IMR-90 (cell line): ENCODE results near the gene MEGF10. TPM values are rescaled to one million over a fixed set of nuclear protein-coding genes. Genes with fewer than 3 reads are reported as not detected.

Source experiments
- ATAC-seq: fragments of 200-7000 bp; cut with Tn5 transposase; 2 replicates; pipeline ENCODE4 v1.9.1; 2020; ENCODE audit warnings: low read depth, mild to moderate bottlenecking, moderate library complexity
- BruUV-seq: library from RNA; stranded (reverse); fragments of 400-500 nt; replicated peaks from 2 replicates; lab custom pipeline; 2021; lab: Mats Ljungman, UMichigan
- CTCF ChIA-PET: fragments of 300-600 bp; formaldehyde crosslinking; extraction: SDS; loops from one replicate; lab custom pipeline; 2021; ENCODE audit warnings: antibody characterized with exemption; lab: Yijun Ruan, JAX
- POLR2A ChIA-PET: fragments of 300-600 bp; sonication (Branson Sonifier 250); formaldehyde crosslinking; loops from one replicate; lab custom pipeline; 2022; ENCODE audit warnings: antibody characterized with exemption; ENCODE audit not compliant: unreplicated experiment; lab: Charles Lee
- DNase-seq: peaks from one replicate; pipeline ENCODE4 v3.0.0; 2013
- H2AFZ ChIP-seq: replicated peaks from 2 replicates; pipeline ENCODE3; 2013; ENCODE audit warnings: low read length, mild to moderate bottlenecking; ENCODE audit not compliant: poor library complexity
- H2AK5ac ChIP-seq: 2 replicates; pipeline ENCODE4 v1.6.1; 2013; ENCODE audit warnings: low read depth, low read length, inconsistent platforms
- H2AK9ac ChIP-seq: replicated peaks from 2 replicates; pipeline ENCODE3; 2013; ENCODE audit warnings: mild to moderate bottlenecking, low read depth, low read length, moderate library complexity; ENCODE audit not compliant: poor library complexity
- H2BK120ac ChIP-seq: 2 replicates; pipeline ENCODE4 v1.6.1; 2013; ENCODE audit warnings: low read depth, low read length, inconsistent platforms
- H2BK15ac ChIP-seq: 3 replicates; pipeline ENCODE4 v1.6.1; 2013; ENCODE audit warnings: low read depth, low read length, inconsistent platforms
- H2BK20ac ChIP-seq: 2 replicates; pipeline ENCODE4 v1.6.1; 2013; ENCODE audit warnings: low read depth, mild to moderate bottlenecking, inconsistent platforms, low read length, moderate library complexity
- H2BK5ac ChIP-seq: 2 replicates; pipeline ENCODE4 v1.6.1; 2013; ENCODE audit warnings: mild to moderate bottlenecking, low read depth, low read length, inconsistent platforms; ENCODE audit not compliant: poor library complexity, severe bottlenecking
- H3K14ac ChIP-seq: replicated peaks from 2 replicates; pipeline ENCODE4 v1.6.1; 2013; ENCODE audit warnings: low read depth, low read length, inconsistent platforms
- H3K18ac ChIP-seq: 2 replicates; pipeline ENCODE4 v1.6.1; 2013; ENCODE audit warnings: low read depth, low read length, control low read depth
- H3K23ac ChIP-seq: 2 replicates; pipeline ENCODE4 v1.6.1; 2013; ENCODE audit warnings: low read depth, low read length, inconsistent platforms
- H3K27ac ChIP-seq: 2 replicates; pipeline ENCODE4 v1.5.1; 2013; ENCODE audit warnings: mild to moderate bottlenecking, control low read depth, low read length; ENCODE audit not compliant: insufficient read depth
- H3K27me3 ChIP-seq: 2 replicates; pipeline ENCODE4 v1.6.1; 2013; ENCODE audit warnings: low read length; ENCODE audit not compliant: control insufficient read depth, insufficient read depth
- H3K36me3 ChIP-seq: 2 replicates; pipeline ENCODE4 v1.6.1; 2013; ENCODE audit warnings: low read length, mixed read lengths; ENCODE audit not compliant: control insufficient read depth, insufficient read depth
- H3K4ac ChIP-seq: 2 replicates; pipeline ENCODE4 v1.6.1; 2013; ENCODE audit warnings: low read depth, low read length, inconsistent platforms
- H3K4me1 ChIP-seq: 2 replicates; pipeline ENCODE4 v1.6.1; 2013; ENCODE audit warnings: low read length, mixed read lengths; ENCODE audit not compliant: control insufficient read depth, insufficient read depth
- H3K4me2 ChIP-seq: 2 replicates; pipeline ENCODE4 v1.6.1; 2013; ENCODE audit warnings: low read depth, mild to moderate bottlenecking, control low read depth, low read length, moderate library complexity
- H3K4me3 ChIP-seq: 2 replicates; pipeline ENCODE4 v1.5.1; 2013; ENCODE audit warnings: low read depth, mild to moderate bottlenecking, control low read depth, low read length, moderate library complexity; ENCODE audit not compliant: insufficient read depth
- H3K56ac ChIP-seq: 2 replicates; pipeline ENCODE4 v1.6.1; 2013; ENCODE audit warnings: low read length, inconsistent platforms; ENCODE audit not compliant: insufficient read depth; ENCODE audit errors: extremely low read depth
- H3K79me1 ChIP-seq, 2 experiments: 2 replicates each; pipeline ENCODE4 v1.6.1; 2013; ENCODE audit warnings: low read length in 2 of 2, inconsistent platforms in 1 of 2, low read depth in 1 of 2
- H3K9ac ChIP-seq: 2 replicates; pipeline ENCODE4 v1.6.1; 2013; ENCODE audit warnings: low read depth, low read length, control low read depth
- H3K9me1 ChIP-seq: 2 replicates; pipeline ENCODE4 v1.6.1; 2013; ENCODE audit warnings: low read length, inconsistent platforms; ENCODE audit not compliant: insufficient read depth
- H3K9me3 ChIP-seq: 2 replicates; pipeline ENCODE4 v1.6.1; 2013; ENCODE audit warnings: low read length; ENCODE audit not compliant: control insufficient read depth, insufficient read depth
- H4K20me1 ChIP-seq: 2 replicates; pipeline ENCODE4 v1.6.1; 2013; ENCODE audit warnings: low read length, inconsistent platforms; ENCODE audit not compliant: insufficient read depth
- H4K5ac ChIP-seq: 2 replicates; pipeline ENCODE4 v1.6.1; 2013; ENCODE audit warnings: mild to moderate bottlenecking, low read depth, low read length, control low read depth
- H4K8ac ChIP-seq, 2 experiments: 2 replicates each; pipeline ENCODE4 v1.6.1; 2013; ENCODE audit warnings: low read depth in 2 of 2, low read length in 2 of 2, control low read depth in 1 of 2, inconsistent platforms in 1 of 2
- H4K91ac ChIP-seq: 2 replicates; pipeline ENCODE4 v1.6.1; 2013; ENCODE audit warnings: low read depth, low read length, inconsistent platforms; ENCODE audit not compliant: insufficient read depth
- BHLHE40 ChIP-seq: fragments of 150-350 bp; IDR thresholded peaks from 2 replicates; pipeline ENCODE4 v1.6.1; 2016; ENCODE audit warnings: mild to moderate bottlenecking, low read depth, low read length
- CEBPB ChIP-seq: IDR thresholded peaks from 2 replicates; pipeline ENCODE4 v1.6.1; 2012; ENCODE audit warnings: low read depth, low read length, improper control_type of control experiment
- ELK1 ChIP-seq: fragments of 150-350 bp; IDR thresholded peaks from 2 replicates; pipeline ENCODE4 v1.6.1; 2016; ENCODE audit warnings: low read depth, mild to moderate bottlenecking, low read length, moderate library complexity, borderline replicate concordance
- FOS ChIP-seq: fragments of 150-350 bp; IDR thresholded peaks from 2 replicates; pipeline ENCODE4 v1.6.1; 2016; ENCODE audit warnings: low read depth, low read length
- MAZ ChIP-seq: IDR thresholded peaks from 2 replicates; pipeline ENCODE4 v1.6.1; 2012; ENCODE audit warnings: low read depth, mild to moderate bottlenecking, low read length, improper control_type of control experiment, moderate library complexity, borderline replicate concordance
- NFE2L2 ChIP-seq: fragments of 150-350 bp; IDR thresholded peaks from 2 replicates; pipeline ENCODE4 v1.6.1; 2016; ENCODE audit warnings: low read depth, mild to moderate bottlenecking, low read length
- SMC3 ChIP-seq: fragments of 150-350 bp; IDR thresholded peaks from 2 replicates; pipeline ENCODE4 v1.6.1; 2016; ENCODE audit warnings: low read depth, mild to moderate bottlenecking, antibody characterized with exemption, low read length, moderate library complexity
- WGBS, 2 experiments: methylation state at CpG; one replicate each; pipeline versions ENCODE4 v1.1.5 to v1.1.7; 2013; ENCODE audit warnings: missing lambda C conversion rate in 2 of 2; ENCODE audit not compliant: insufficient read length in 1 of 2; ENCODE audit errors: extremely low coverage in 2 of 2; 5-methylcytosine and 5-hydroxymethylcytosine counted together
- dilution Hi-C: fragments of 300-500 bp; cut with HindIII; formaldehyde crosslinking; loops from one replicate; pipeline ENCODE4 v1.14.3; 2018; ENCODE audit warnings: low sequenced_read_pairs; ENCODE audit not compliant: unreplicated experiment
- in situ Hi-C: fragments of 300-500 bp; cut with MboI; formaldehyde crosslinking; loops from 3 replicates; pipeline ENCODE4 v1.14.3; 2019; ENCODE audit warnings: low sequenced_read_pairs, inconsistent platforms, mixed read lengths
- intact Hi-C: fragments of 100-400 bp; cut with micrococcal nuclease; formaldehyde crosslinking; loops from 2 replicates; pipeline ENCODE4 v1.10.0; 2022
- polyA plus RNA-seq, 3 experiments: library from polyadenylated mRNA; depleted of rRNA; stranded (reverse); fragments of >200 nt; gene quantifications; 2 replicates each; pipeline ENCODE4 v1.2.3, GENCODE V29; 2012; ENCODE audit warnings: low replicate concordance in 1 of 3
- total RNA-seq: library from RNA; depleted of rRNA; stranded (reverse); fragments of >200 nt; gene quantifications from 2 replicates; pipeline ENCODE4 v1.2.3, GENCODE V29; 2012
- TF ChIP-seq, protein P1 (sequence below): fragments of 150-350 bp; IDR thresholded peaks from 2 replicates; pipeline ENCODE4 v1.6.1; 2017; ENCODE audit warnings: mild to moderate bottlenecking, antibody characterized with exemption, low read length, low read depth

MEGF10 gene
- total and polyA plus RNA-seq, 2 of the 4 experiments (the other 2 are of a cell fraction) = not detected

- CTCF ChIA-PET = interaction anchor here (1.8 kb wide), 1 partner anchor 9 kb away, joined by 4 read pairs; no protein-coding TSS in a partner anchor
Measured at GRCh38 chr5:127351418-127351817, 60.8 kb downstream of the MEGF10 start.

More at GRCh38 chr5:127351418-127351817, 60.8 kb downstream of the MEGF10 start:
- H3K23ac ChIP-seq = no peak overlapping the region
- no peak overlapping the region for H3K4me2 ChIP-seq
- no peak overlapping the region for H3K14ac ChIP-seq
- H2BK20ac ChIP-seq = no peak overlapping the region; the same call in 1 of the 2 replicates
- H3K4ac ChIP-seq = no peak overlapping the region
- BruUV-seq = no TSS peak
- POLR2A ChIA-PET = no interaction called here
- dilution Hi-C loops (no loop called here), in situ Hi-C loops (no loop called here), intact Hi-C loops (no loop called here)
- H2BK5ac ChIP-seq = no peak overlapping the region
- no peaks in the 10 kb centered on the region for H4K20me1 ChIP-seq
- no peak overlapping the region for H3K9ac ChIP-seq
- no peak overlapping the region for H4K91ac ChIP-seq
- no peak overlapping the region for H3K18ac ChIP-seq
- ATAC-seq (peak; percentile 61), DNase-seq (no peak)
- no peak for TF ChIP-seq CEBPB
- TF ChIP-seq SMC3 = no peak
- no peak for TF ChIP-seq BHLHE40
- TF ChIP-seq MAZ = no peak
- TF ChIP-seq FOS = no peak
- no peak for TF ChIP-seq ELK1
- TF ChIP-seq, protein P1, sequence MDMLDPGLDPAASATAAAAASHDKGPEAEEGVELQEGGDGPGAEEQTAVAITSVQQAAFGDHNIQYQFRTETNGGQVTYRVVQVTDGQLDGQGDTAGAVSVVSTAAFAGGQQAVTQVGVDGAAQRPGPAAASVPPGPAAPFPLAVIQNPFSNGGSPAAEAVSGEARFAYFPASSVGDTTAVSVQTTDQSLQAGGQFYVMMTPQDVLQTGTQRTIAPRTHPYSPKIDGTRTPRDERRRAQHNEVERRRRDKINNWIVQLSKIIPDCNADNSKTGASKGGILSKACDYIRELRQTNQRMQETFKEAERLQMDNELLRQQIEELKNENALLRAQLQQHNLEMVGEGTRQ = no peak
- TF ChIP-seq NFE2L2 = no peak
- no peak overlapping the region for H3K56ac ChIP-seq
- H2BK120ac ChIP-seq = peak overlapping the region; percentile 46; the same call in 1 of the 2 replicates
- H3K4me1 ChIP-seq = no peaks in the 10 kb centered on the region
- H3K4me3 ChIP-seq = no peak overlapping the region
- no peak overlapping the region for H2AFZ ChIP-seq
- H3K36me3 ChIP-seq = no peaks in the 10 kb centered on the region
- no peak overlapping the region for H2AK9ac ChIP-seq
- H2BK15ac ChIP-seq = no peak overlapping the region
- H3K27me3 ChIP-seq = peaks cover 8% of the 10 kb centered on the region; the same call in 1 of the 2 replicates
- no peak overlapping the region for H4K5ac ChIP-seq
- no peaks in the 10 kb centered on the region for H3K9me3 ChIP-seq
- no CpG with 5 or more reads among the region's 4 CpGs for WGBS, 2 experiments
- no peaks in the 10 kb centered on the region for H3K79me1 ChIP-seq
- no peak overlapping the region for H2AK5ac ChIP-seq
- no peak overlapping the region for H3K27ac ChIP-seq
- H4K8ac ChIP-seq = no peak overlapping the region
- no peaks in the 10 kb centered on the region for H3K9me1 ChIP-seq
